HEK293T (cell line): ENCODE data around the gene INHBA.

Experiments used
- FOXM1 ChIP-seq: fragments of 450-650 bp; IDR thresholded peaks from 2 replicates; pipeline ENCODE4 v1.6.1; 2017; ENCODE audit warnings: mild to moderate bottlenecking, borderline replicate concordance
- L3MBTL2 ChIP-seq: fragments of 450-650 bp; conservative IDR thresholded peaks from 2 replicates; pipeline ENCODE4 v1.6.1; 2016; ENCODE audit warnings: mild to moderate bottlenecking
- NFRKB ChIP-seq: fragments of 450-650 bp; IDR thresholded peaks from 2 replicates; pipeline ENCODE4 v1.6.1; 2016; ENCODE audit warnings: mild to moderate bottlenecking, moderate library complexity
- SP1 ChIP-seq: fragments of 450-650 bp; IDR thresholded peaks from 2 replicates; pipeline ENCODE4 v1.6.1; 2017
- SUZ12 ChIP-seq: fragments of 450-650 bp; IDR thresholded peaks from 2 replicates; pipeline ENCODE4 v1.6.1; 2016; ENCODE audit warnings: mild to moderate bottlenecking
- TARDBP ChIP-seq: fragments of 450-650 bp; IDR thresholded peaks from 2 replicates; pipeline ENCODE4 v1.6.1; 2016

- TF ChIP-seq TARDBP (no peak), FOXM1 (no peak), L3MBTL2 (no peak), SP1 (no peak), SUZ12 (no peak), NFRKB (no peak)
Observed at GRCh38 chr7:41643616-41644015, 59.3 kb downstream of the INHBA start.
